Fibroblast of skin of left biceps (primary cell): Measurements from ENCODE around the gene MFSD12.

Experiments
- DNase-seq, 2 experiments: peaks; one replicate each; pipeline ENCODE4 v3.0.0-alpha.2; 2013; ENCODE audit warnings: low read depth in 2 of 2

The MFSD12 gene

DNA sequence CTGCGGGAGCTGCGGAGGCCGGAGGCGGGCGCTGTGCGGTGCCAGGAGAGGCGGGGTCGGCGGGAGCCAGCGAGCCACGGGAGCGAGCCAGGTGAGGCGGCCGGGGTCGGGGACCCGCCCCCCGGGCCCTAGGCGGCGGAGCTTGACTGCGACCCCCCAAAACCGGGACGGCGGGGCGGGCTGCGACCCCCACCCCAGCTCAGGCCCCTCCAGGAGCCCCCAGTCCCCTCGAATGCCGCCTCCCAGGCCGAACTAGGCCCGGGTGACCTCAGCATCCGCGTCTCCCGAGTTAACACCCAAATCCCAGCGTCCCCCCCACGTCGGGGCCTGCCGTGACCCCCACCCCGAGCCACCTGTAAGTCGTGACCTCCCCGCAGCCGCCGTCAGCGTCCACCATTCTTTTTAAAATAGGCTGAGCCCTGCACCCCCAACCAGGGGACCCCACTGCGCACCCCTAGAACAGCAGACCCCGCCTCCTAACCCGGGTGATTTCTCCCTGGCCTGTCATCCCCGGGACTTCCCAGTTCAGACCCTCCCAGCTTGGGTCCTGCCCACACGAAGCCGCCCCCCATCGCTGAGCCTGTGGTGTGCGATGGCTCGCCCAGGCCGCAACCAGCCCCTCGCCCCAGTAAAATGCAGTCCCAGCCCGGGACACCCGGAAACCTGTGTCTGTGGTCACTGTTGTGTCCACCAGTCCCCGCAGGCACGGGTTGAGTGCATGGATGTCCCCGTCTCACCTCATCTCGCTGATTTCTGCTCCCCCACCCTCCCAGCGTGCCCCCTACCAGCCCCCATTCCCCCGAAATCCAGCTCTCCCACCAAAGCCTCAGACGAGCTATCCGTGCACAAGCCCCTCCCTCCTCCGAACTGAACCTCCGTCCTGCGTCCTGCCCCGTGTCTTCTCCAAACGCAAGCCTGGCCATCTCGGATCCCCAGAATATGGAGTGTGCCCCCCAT lies 50.7 kb downstream of the MFSD12 start:
- DNase-seq, result no peak

DNA sequence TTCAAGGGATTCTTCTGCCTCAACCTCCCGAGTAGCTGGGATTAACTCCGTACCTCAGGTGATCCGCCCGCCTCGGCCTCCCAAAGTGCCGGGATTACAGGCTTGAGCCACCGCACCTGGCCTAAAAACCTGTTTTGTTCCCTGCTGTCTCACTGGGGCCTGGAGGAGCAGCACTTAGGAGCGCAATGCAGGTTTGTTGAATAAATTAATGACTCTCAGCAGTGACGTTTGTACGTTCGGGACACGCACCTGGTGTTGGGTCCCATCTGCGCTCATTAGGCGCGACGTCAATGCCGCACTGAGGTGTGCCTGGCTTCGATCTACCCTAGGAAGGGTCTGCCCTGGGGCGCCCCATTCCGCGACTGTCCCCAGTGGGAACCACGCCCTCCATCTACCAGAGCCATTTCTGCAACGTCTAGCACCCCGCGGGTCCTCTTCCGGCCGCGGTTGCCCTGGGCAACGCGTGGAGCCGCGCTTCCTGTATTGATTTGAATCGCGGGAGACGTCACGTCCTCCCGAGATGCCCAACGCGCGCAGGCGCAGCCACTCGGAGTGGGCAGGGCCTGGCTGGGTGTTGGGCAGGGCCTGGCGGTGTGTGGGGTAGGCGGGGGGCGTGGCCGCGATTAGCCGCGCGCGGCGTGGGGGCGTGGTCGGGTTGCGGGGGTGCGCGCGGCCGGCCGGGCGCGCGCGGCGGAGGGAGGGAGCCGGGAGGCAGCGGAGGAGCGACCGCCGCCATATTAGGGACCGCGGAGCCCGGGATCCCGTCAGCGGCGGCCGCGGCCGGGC lies 51.6 kb downstream of the MFSD12 start, which contains the start of gene FZR1:
Gene FZR1 (plus strand): TSS at position 714 of the 786 bp plus-strand sequence. CDS start 16,679 bp downstream, outside the sequence.
- peak; percentile 96 to 97 for DNase-seq

DNA sequence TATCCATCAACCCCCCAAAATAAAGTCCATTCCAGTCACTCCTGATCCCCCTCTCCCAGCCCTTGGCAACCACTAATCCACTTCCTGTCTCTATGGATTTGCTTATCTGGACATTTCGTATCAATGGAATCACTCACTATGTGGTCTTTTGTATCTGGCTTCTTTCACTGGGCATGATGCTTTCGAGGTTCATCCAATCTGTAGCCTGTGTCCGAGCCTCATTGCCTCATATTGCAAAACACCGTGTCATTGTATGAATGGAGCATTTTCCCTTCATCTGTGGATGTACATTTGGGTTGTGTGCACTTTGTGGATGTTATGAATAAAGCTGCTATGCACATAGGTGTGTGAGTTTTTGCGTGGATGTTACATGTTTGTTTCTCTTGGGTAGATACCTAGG lies 52.7 kb downstream of the MFSD12 start:
- no peak for DNase-seq

DNA sequence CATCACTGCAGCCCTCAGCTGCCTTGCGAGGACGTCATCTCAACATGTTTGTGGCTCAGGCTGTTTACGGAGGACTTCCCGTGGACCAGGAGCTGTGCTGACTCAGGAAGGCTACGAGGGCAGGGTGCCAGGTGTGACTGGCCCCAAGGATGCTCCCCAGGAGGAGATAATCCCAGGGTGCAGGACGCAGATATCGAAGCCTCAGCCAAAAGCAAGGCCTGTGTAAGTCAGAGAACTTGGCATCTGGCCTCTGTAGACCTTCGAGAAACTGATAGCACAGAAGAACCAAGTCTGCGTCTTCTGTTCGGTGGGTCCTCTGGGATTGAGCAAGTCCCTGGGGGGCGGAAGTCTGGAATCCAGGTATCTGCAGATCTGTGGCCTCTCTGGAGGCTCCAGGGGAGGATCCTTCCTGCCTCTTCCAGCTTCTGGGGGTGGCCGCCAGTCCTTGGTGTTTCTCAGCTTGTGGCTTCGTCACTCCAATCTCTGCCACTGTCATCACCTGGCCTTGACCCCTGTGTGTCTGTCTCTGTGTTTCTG lies 54.3 kb downstream of the MFSD12 start:
- no peak for DNase-seq

DNA sequence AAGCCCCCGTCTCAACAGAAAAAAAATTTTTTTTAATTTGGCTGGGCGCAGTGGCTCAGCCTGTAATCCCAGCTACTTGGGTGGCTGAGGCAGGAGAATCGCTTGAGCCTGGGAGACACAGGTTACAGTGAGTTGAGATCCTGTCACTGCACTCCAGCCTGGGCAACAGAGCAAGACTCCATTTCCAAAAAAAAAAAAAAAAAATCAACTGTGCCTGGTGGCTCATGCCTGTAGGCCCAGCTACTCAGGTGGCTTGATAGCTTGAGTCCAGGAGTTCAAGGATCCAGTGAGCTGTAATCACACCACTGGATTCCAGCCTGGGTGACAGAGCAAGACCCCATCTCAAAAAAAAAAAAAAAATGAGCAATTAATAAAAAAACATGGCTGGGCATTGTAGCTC lies 55.6 kb downstream of the MFSD12 start:
- no peak for DNase-seq

DNA sequence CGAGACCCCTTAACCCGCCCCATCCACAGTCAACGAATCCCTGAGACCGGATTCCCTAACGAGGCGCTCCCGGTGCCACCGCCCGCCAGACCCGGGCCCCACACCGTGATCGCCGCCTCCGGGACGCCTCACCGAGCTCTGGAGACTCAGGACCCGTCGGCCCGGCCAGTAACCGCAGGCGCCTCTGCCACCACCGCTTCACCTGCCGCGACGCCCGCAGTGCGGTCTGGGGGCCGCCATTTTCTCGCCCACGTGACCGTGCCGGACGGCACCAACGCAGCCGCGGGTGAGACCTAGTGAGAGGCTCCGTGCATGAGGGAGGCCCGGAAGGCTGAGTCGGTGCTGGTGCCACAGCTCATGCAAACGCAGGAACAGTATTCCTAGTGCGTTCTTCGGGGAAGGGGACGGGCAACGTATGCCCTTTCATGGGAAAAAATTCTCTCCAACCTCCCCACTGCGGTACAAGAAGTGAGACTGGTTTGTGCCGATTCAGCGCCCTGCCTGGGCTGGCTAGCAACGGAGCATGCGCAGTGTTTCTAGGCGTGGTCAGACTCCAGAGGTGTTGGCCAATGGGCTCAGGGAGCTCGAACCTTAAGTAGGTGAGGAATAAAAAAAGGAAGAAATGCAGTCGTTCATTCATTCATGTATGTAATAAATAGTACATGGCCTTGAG lies 56.8 kb downstream of the MFSD12 start, which contains the start of gene DOHH:
Gene DOHH (minus strand): TSS at position 246 of the 673 bp plus-strand sequence. CDS start 3,860 bp downstream, outside the sequence.
- peak; percentile 87 to 89 for DNase-seq

DNA sequence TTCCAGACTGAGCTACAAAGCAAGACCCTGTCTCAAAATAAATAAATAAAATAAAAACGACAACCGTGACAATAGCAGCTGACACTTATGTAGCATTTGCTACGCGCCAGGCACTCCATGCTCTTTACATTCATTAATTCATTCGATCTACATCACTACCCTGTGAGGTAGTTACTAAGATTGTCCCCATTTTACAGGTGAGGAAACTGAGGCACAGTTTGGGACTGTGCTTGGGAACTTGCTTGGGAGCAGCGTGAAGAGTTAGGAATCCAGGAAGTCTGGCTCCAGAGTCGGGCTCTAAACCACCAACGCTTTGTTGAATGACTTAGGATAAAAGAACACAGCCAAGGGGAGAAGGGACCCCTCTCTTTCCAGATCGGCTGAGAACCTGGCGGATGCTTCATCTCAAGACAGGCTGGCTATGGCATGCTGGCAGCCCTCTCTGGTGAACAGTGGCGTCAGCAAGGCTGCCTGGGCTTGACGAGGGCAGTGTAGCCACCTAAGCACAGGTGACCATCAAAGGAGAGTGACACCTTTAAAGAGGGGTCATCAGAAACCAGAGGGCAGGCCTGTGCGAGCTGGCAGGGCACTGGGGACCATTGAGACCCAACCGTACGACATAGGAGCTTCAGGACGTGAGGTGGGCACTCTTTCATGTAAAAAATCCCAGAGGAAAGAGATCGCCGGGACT lies 57.5 kb downstream of the MFSD12 start:
- DNase-seq, result no peak

DNA sequence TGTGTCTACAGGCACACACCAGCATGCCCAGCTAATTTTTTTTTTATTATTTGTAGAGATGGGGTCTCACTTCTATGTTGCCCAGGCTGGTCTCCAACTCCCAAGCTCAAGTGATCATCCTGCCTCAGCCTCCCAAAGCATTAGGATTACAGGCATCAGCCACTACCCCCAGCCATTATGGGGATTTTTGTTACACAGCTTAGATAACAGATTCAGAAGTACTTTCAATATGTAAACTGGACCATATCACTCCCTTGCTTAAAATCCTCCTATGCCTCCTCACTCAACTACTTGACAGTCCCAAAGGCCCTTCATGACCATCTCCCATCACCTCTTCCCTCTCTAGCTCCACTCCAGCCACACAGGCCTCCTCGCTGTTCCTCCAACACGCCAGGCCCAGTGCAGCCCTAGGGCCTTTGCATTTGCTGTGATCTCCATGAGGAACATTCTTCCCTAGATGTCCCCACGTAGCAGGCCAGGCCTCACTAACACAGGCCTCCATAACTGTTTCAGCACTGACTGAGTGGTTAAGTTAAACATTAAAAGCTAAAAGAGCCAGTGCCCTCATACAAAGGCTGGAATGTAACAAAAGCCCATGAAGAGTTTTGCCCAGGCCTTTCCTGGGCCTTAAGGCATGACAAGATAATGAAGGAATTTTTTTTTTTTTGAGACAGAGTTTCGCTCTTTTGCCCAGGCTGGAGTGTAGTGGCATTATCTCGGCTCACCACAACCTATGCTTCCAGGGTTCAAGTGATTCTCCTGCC lies 59.4 kb downstream of the MFSD12 start:
- DNase-seq, result no peak

DNA sequence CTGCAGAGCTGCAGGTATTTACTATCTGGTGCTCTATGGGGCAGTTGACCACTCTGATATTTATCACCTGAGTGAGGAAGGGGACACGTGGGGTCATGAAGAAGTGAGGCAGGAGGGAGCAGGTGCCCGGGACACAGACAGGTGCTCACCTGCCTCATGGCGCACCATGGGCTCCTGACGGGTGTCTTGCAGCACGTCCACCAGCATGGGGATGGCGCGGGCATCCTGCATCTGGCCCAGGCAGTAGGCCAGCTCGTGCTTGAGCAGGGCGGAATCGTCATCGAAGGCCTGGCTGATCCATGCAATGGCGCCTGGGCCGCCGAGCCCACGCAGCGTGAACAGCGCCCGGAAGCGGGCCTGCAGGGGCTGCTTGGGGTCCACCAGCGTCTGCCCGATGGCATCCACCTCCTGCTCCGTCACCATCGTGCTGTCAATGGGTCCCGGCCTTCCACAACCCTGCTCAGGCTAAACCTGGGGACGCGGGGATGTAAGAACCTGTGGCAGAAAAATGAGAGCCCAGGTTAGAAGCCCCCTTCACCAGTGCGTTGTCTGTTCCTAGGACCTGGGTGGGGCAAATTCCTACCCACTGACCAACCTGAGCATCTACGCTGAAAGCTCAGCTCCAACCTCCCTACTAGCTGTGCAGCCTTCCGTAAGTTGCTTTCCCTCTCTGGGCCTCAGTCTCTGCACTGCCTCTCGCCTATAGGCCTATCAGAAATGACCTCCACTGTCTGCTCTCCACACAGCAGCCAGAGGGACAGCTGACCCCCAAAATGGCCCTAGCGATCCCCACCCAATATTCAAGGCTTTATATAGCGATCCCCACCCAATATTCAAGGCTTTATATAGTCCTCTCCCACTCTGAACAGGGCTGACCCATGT lies 60.8 kb downstream of the MFSD12 start:
- DNase-seq, result no peak

DNA sequence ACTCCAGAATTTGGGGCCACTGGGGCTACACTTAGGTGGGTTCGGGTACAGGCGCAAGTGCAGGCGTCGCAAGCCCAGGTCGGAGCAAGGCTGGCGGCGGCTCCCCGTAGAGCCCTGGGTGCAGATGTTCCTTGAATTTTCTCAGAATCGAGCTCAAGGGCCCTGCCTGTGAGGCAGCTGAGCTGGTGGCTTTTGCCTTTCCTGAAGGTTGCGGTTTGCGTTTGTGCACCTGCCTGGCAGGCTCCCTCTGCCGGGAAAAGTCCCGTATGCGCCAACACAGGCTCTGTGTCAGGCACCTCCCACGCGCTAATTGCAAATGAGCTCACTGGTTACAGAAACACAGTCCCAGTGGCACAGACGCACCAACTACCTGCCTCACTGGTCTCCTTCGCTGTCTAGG lies 62.8 kb downstream of the MFSD12 start:
- no peak for DNase-seq
